H1 (cell line): ENCODE results near the gene TPRKB. TPM values are rescaled to one million over a fixed set of nuclear protein-coding genes. Genes with fewer than 3 reads are reported as not detected.

ENCODE experiments used
- CTCF ChIA-PET: fragments of 300-600 bp; sonication (Branson Sonifier 250); formaldehyde crosslinking; loops from one replicate; lab custom pipeline; 2021; ENCODE audit not compliant: partially characterized antibody; lab: Charles Lee
- POLR2A ChIA-PET: fragments of 300-600 bp; sonication (Branson Sonifier 250); formaldehyde crosslinking; loops from one replicate; lab custom pipeline; 2021; ENCODE audit warnings: inconsistent platforms; ENCODE audit not compliant: partially characterized antibody; lab: Charles Lee
- DNase-seq, 2 experiments: peaks; one replicate each; pipeline versions ENCODE4 v3.0.0 to v3.0.0-alpha.2; 2010 to 2022; ENCODE audit warnings: low spot score in 2 of 2, low read depth in 1 of 2, mixed read lengths in 1 of 2
- FAIRE-seq: peaks from 2 replicates; lab custom pipeline; 2011; peaks lifted over from hg19 to GRCh38; lab: Jason Lieb, UNC
- H2AFZ ChIP-seq: 2 replicates; pipeline ENCODE4 v1.8.1; 2012; ENCODE audit warnings: low read length, inconsistent platforms
- H2AK5ac ChIP-seq: 2 replicates; pipeline ENCODE4 v1.6.1; 2013; ENCODE audit warnings: low read depth, low read length
- H2BK120ac ChIP-seq: replicated peaks from 2 replicates; pipeline ENCODE3; 2013; ENCODE audit warnings: low read depth, low read length, inconsistent platforms
- H2BK12ac ChIP-seq: 2 replicates; pipeline ENCODE4 v1.6.1; 2013; ENCODE audit warnings: low read depth, low read length
- H2BK15ac ChIP-seq: 2 replicates; pipeline ENCODE4 v1.6.1; 2013; ENCODE audit warnings: low read length
- H2BK20ac ChIP-seq: 2 replicates; pipeline ENCODE4 v1.6.1; 2013; ENCODE audit warnings: low read length
- H2BK5ac ChIP-seq: 2 replicates; pipeline ENCODE4 v1.6.1; 2013; ENCODE audit warnings: low read depth, low read length
- H3K14ac ChIP-seq: 2 replicates; pipeline ENCODE4 v1.6.1; 2013; ENCODE audit warnings: inconsistent platforms; ENCODE audit not compliant: insufficient read length
- H3K18ac ChIP-seq: 2 replicates; pipeline ENCODE4 v1.6.1; 2013; ENCODE audit warnings: low read length; ENCODE audit errors: extremely low read depth
- H3K23ac ChIP-seq: 2 replicates; pipeline ENCODE4 v1.6.1; 2013; ENCODE audit warnings: inconsistent platforms; ENCODE audit not compliant: insufficient read length
- H3K23me2 ChIP-seq: 2 replicates; pipeline ENCODE4 v1.6.1; 2013; ENCODE audit warnings: low read depth, low read length
- H3K27ac ChIP-seq: 2 replicates; pipeline ENCODE4 v1.6.1; 2011; ENCODE audit warnings: low read depth, low read length, inconsistent platforms
- H3K27me3 ChIP-seq, 4 experiments: replicated peaks in 1 of 4; 1 replicate in 1 of 4; 2 replicates in 3 of 4; pipeline versions ENCODE4 v1.6.1 to v1.8.1; 2011 to 2013; ENCODE audit warnings: low read length in 3 of 4, mild to moderate bottlenecking in 3 of 4, inconsistent platforms in 2 of 4, mixed read lengths in 2 of 4, moderate library complexity in 1 of 4; ENCODE audit not compliant: control insufficient read depth in 3 of 4, insufficient read depth in 3 of 4; ENCODE audit errors: extremely low read depth in 1 of 4
- H3K36me3 ChIP-seq, 4 experiments: 2 replicates each; pipeline versions ENCODE4 v1.6.1 to v1.8.1; 2011 to 2013; ENCODE audit warnings: mild to moderate bottlenecking in 4 of 4, low read length in 3 of 4, moderate library complexity in 2 of 4, control low read depth in 1 of 4, inconsistent platforms in 1 of 4; ENCODE audit not compliant: insufficient read depth in 4 of 4, control insufficient read depth in 2 of 4
- H3K4ac ChIP-seq: replicated peaks from 2 replicates; pipeline ENCODE3; 2013; ENCODE audit warnings: low read length, low read depth, mixed read lengths, inconsistent platforms; ENCODE audit not compliant: insufficient read length
- H3K4me1 ChIP-seq, 4 experiments: replicated peaks in 1 of 4; 1 replicate in 1 of 4; 2 replicates in 3 of 4; pipeline versions ENCODE4 v1.6.1 to v1.8.1; 2011 to 2013; ENCODE audit warnings: low read length in 3 of 4, inconsistent platforms in 2 of 4, mixed read lengths in 1 of 4; ENCODE audit not compliant: insufficient read depth in 4 of 4, control insufficient read depth in 3 of 4
- H3K4me2 ChIP-seq, 2 experiments: 2 replicates each; pipeline versions ENCODE4 v1.6.1 to v1.8.1; 2011 to 2013; ENCODE audit warnings: low read depth in 2 of 2, low read length in 2 of 2, control low read depth in 1 of 2, inconsistent platforms in 1 of 2, mild to moderate bottlenecking in 1 of 2; ENCODE audit not compliant: insufficient read depth in 1 of 2
- H3K4me3 ChIP-seq, 4 experiments: fragments of 200-600, 300-600 bp in 1 of 4; sonication (generic), shearing (Covaris generic), sonication (Bioruptor Twin) in 1 of 4; 2 replicates each; pipeline versions ENCODE4 v1.5.1 to v1.8.1; 2011 to 2016; ENCODE audit warnings: low read length in 4 of 4, low read depth in 3 of 4, control low read depth in 2 of 4, inconsistent platforms in 2 of 4, mild to moderate bottlenecking in 2 of 4, mixed read lengths in 1 of 4, moderate library complexity in 1 of 4; ENCODE audit not compliant: insufficient read depth in 2 of 4; ENCODE audit errors: extremely low read depth in 1 of 4
- H3K56ac ChIP-seq: replicated peaks from 2 replicates; pipeline ENCODE3; 2013; ENCODE audit warnings: low read depth, mild to moderate bottlenecking, mixed read lengths, low read length, inconsistent platforms; ENCODE audit not compliant: insufficient read length
- H3K79me1 ChIP-seq: 2 replicates; pipeline ENCODE4 v1.6.1; 2013; ENCODE audit warnings: low read depth, low read length, control low read depth
- H3K79me2 ChIP-seq, 2 experiments: 2 replicates each; pipeline versions ENCODE4 v1.6.1 to v1.8.1; 2012 to 2013; ENCODE audit warnings: low read length in 2 of 2, mild to moderate bottlenecking in 2 of 2, inconsistent platforms in 1 of 2; ENCODE audit not compliant: insufficient read depth in 2 of 2, control insufficient read depth in 1 of 2
- H3K9ac ChIP-seq, 4 experiments: replicated peaks in 1 of 4; 1 replicate in 1 of 4; 2 replicates in 3 of 4; pipeline versions ENCODE4 v1.6.1 to v1.8.1; 2011 to 2013; ENCODE audit warnings: low read depth in 3 of 4, low read length in 3 of 4, control low read depth in 2 of 4, mild to moderate bottlenecking in 2 of 4, moderate library complexity in 2 of 4, inconsistent platforms in 1 of 4; ENCODE audit errors: extremely low read depth in 1 of 4
- H3K9me3 ChIP-seq, 2 experiments: 2 replicates each; pipeline versions ENCODE4 v1.6.1 to v1.8.1; 2012 to 2013; ENCODE audit warnings: mild to moderate bottlenecking in 2 of 2, moderate library complexity in 2 of 2, control low read depth in 1 of 2, inconsistent platforms in 1 of 2, low read depth in 1 of 2, low read length in 1 of 2, mixed read lengths in 1 of 2; ENCODE audit not compliant: insufficient read depth in 2 of 2
- H4K20me1 ChIP-seq, 2 experiments: replicated peaks in 1 of 2; 2 replicates each; pipeline versions ENCODE3 to v1.8.1; 2011 to 2013; ENCODE audit warnings: inconsistent platforms in 2 of 2, low read length in 2 of 2, mild to moderate bottlenecking in 1 of 2; ENCODE audit not compliant: insufficient read depth in 2 of 2, control insufficient read depth in 1 of 2
- H4K5ac ChIP-seq: 2 replicates; pipeline ENCODE4 v1.6.1; 2013; ENCODE audit warnings: low read length, low read depth, mixed read lengths, inconsistent platforms; ENCODE audit not compliant: insufficient read length
- H4K8ac ChIP-seq: 2 replicates; pipeline ENCODE4 v1.8.0; 2013; ENCODE audit warnings: mild to moderate bottlenecking, moderate library complexity, low read length, inconsistent platforms; ENCODE audit not compliant: insufficient read depth; ENCODE audit errors: extremely low read depth
- H4K91ac ChIP-seq: replicated peaks from 2 replicates; pipeline ENCODE3; 2013; ENCODE audit warnings: low read length, mixed read lengths, inconsistent platforms; ENCODE audit not compliant: insufficient read length
- ATF2 ChIP-seq: IDR thresholded peaks from 2 replicates; pipeline ENCODE4 v1.6.1; 2012; ENCODE audit warnings: low read length, inconsistent platforms
- EZH2 ChIP-seq: fragments of 200-600 bp; sonication (generic); IDR thresholded peaks from 2 replicates; pipeline ENCODE4 v1.7.1; 2012; ENCODE audit warnings: low read depth, mild to moderate bottlenecking, moderate library complexity, low read length, inconsistent platforms; ENCODE audit not compliant: severe bottlenecking
- HDAC2 ChIP-seq, 2 experiments: fragments of 300-600 bp in 1 of 2; sonication (generic) in 1 of 2; IDR thresholded peaks; 2 replicates each; pipeline ENCODE4 v1.6.1; 2011 to 2012; ENCODE audit warnings: low read depth in 2 of 2, low read length in 2 of 2, mild to moderate bottlenecking in 2 of 2, moderate library complexity in 2 of 2, borderline replicate concordance in 1 of 2, inconsistent platforms in 1 of 2
- KDM5A ChIP-seq: fragments of 200-600 bp; IDR thresholded peaks from 2 replicates; pipeline ENCODE4 v1.7.1; 2012; ENCODE audit warnings: mild to moderate bottlenecking, low read length, inconsistent platforms, mixed read lengths
- NANOG ChIP-seq: IDR thresholded peaks from 2 replicates; pipeline ENCODE4 v1.6.1; 2011; ENCODE audit warnings: low read length, low read depth, mild to moderate bottlenecking, inconsistent platforms; ENCODE audit not compliant: insufficient read depth, poor library complexity, severe bottlenecking
- PHF8 ChIP-seq: fragments of 200-600 bp; sonication (generic); conservative IDR thresholded peaks from 2 replicates; pipeline ENCODE4 v1.7.1; 2012; ENCODE audit warnings: low read depth, mild to moderate bottlenecking, inconsistent platforms, low read length, moderate library complexity
- POLR2A ChIP-seq, 2 experiments: IDR thresholded peaks; 1 replicate in 1 of 2; 2 replicates in 1 of 2; pipeline ENCODE4 v1.6.1; 2011; ENCODE audit warnings: low read depth in 2 of 2, low read length in 2 of 2, mild to moderate bottlenecking in 2 of 2; ENCODE audit errors: control extremely low read depth in 1 of 2
- POLR2AphosphoS5 ChIP-seq: IDR thresholded peaks from 2 replicates; pipeline ENCODE4 v1.6.1; 2011; ENCODE audit warnings: low read depth, low read length
- TAF1 ChIP-seq: IDR thresholded peaks from 2 replicates; pipeline ENCODE4 v1.6.1; 2011; ENCODE audit warnings: mild to moderate bottlenecking, low read depth, low read length
- TEAD4 ChIP-seq: IDR thresholded peaks from 2 replicates; pipeline ENCODE4 v1.6.1; 2012; ENCODE audit warnings: low read depth, low read length, inconsistent platforms, mixed read lengths
- ZNF274 ChIP-seq: IDR thresholded peaks from 2 replicates; pipeline ENCODE4 v1.7.0; 2012; ENCODE audit warnings: low read length, borderline replicate concordance; ENCODE audit errors: extremely low read depth
- WGBS, 2 experiments: shearing (Covaris generic) in 1 of 2; methylation state at CpG; one replicate each; pipeline versions ENCODE4 v1.1.6 to v1.1.7; 2013 to 2015; ENCODE audit warnings: low lambda C conversion rate in 2 of 2, mixed read lengths in 2 of 2, inconsistent platforms in 1 of 2, low coverage in 1 of 2, missing lambda C conversion rate in 1 of 2; ENCODE audit not compliant: insufficient replicate concordance in 2 of 2, insufficient coverage in 1 of 2, insufficient read length in 1 of 2; ENCODE audit errors: extremely low coverage in 1 of 2, missing lambda C conversion rate in 1 of 2; 5-methylcytosine and 5-hydroxymethylcytosine counted together
- polyA plus RNA-seq, 7 experiments: library from polyadenylated mRNA; depleted of rRNA in 3 of 7; stranded (reverse) in 5 of 7; unstranded in 2 of 7; fragments of >200 nt in 5 of 7; fragments of 200-250 nt in 2 of 7; gene quantifications; 1 replicate in 5 of 7; 2 replicates in 1 of 7; 4 replicates in 1 of 7; pipeline versions ENCODE4 v1.2.1 to v1.2.3, GENCODE V29; 2011 to 2013; ENCODE audit warnings: missing spikeins in 2 of 7, mixed read lengths in 2 of 7
- total RNA-seq: library from RNA; stranded (reverse); fragmentation: NEBNext Ultra II Directional; extraction: Animal tissue kit (Norgen Biotek cat#: 25700); gene quantifications from 2 replicates; pipeline ENCODE4 v1.2.1, GENCODE V29; 2021

Gene TPRKB
- total and polyA plus RNA-seq, 2 of the 8 experiments (the other 6 are each of a cell fraction or from before 2014, with no cell fraction given), result 40.3 to 41.6 TPM

GRCh38 chr2:73697606-73698005, 39.5 kb downstream of the TPRKB start:
- Histone ChIP-seq H3K23me2 (no peaks in the 10 kb centered on the region), H4K20me1 (no peaks in the 10 kb centered on the region), H3K27ac (no peak overlapping the region), H4K5ac (no peak overlapping the region), H3K4me3 (no peak overlapping the region), H4K91ac (no peak overlapping the region), H2BK120ac (no peak overlapping the region), H3K4me1 (no peaks in the 10 kb centered on the region), H3K56ac (no peak overlapping the region), H3K14ac (no peak overlapping the region), H3K36me3 (no peaks in the 10 kb centered on the region), H2AFZ (no peak overlapping the region), H3K79me2 (no peaks in the 10 kb centered on the region), H2BK15ac (no peak overlapping the region), H3K9me3 (peaks cover 23 to 33% of the 10 kb centered on the region in 2 experiments; a peak in 3 of 4 replicates), H3K79me1 (no peaks in the 10 kb centered on the region), H3K23ac (no peak overlapping the region), H3K18ac (no peak overlapping the region), H4K8ac (no peak overlapping the region), H3K4ac (no peak overlapping the region), H2BK20ac (no peak overlapping the region), H2AK5ac (no peak overlapping the region), H3K4me2 (no peak overlapping the region), H3K27me3 (no peaks in the 10 kb centered on the region), H3K9ac (no peak overlapping the region), H2BK12ac (no peak overlapping the region), H2BK5ac (no peak overlapping the region)
- DNase-seq (no peak), FAIRE-seq (no peak)
- no peak for TF ChIP-seq ZNF274
- no peak for TF ChIP-seq POLR2A (IDR thresholded peaks at IDR 0.05; ENCODE audit: control extremely low read depth in 1 of 2, low read depth in 2 of 2, low read length in 2 of 2)
- no peak for TF ChIP-seq PHF8
- no peak for TF ChIP-seq HDAC2 (IDR thresholded peaks at IDR 0.05; ENCODE audit: borderline replicate concordance in 1 of 2, low read depth in 2 of 2, low read length in 2 of 2)
- no peak for TF ChIP-seq EZH2
- no peak for TF ChIP-seq ATF2
- TF ChIP-seq NANOG, result no peak
- no peak for TF ChIP-seq POLR2AphosphoS5
- no peak for TF ChIP-seq KDM5A
- TF ChIP-seq TAF1, result no peak
- no peak for TF ChIP-seq TEAD4
- WGBS, 2 experiments, result 86% methylated on average over 3 of the region's 3 CpGs; no CpG with 5 or more reads in 1 of the 2 experiments
- ChIA-PET POLR2A (no interaction called here), CTCF (no interaction called here)
